ENCODE measurements around the gene HSPA12B. TPM values are rescaled to one million over a fixed set of nuclear protein-coding genes. Genes with fewer than 3 reads are reported as not detected.
A peak's percentile ranks its signal among the peaks of the same experiment; 100 is the strongest.

The HSPA12B gene
- total and polyA plus RNA-seq, 2 donors (not counting 3 experiments of a cell fraction or from before 2014, with no cell fraction given), result 3.7 to 6.6 TPM

DNA sequence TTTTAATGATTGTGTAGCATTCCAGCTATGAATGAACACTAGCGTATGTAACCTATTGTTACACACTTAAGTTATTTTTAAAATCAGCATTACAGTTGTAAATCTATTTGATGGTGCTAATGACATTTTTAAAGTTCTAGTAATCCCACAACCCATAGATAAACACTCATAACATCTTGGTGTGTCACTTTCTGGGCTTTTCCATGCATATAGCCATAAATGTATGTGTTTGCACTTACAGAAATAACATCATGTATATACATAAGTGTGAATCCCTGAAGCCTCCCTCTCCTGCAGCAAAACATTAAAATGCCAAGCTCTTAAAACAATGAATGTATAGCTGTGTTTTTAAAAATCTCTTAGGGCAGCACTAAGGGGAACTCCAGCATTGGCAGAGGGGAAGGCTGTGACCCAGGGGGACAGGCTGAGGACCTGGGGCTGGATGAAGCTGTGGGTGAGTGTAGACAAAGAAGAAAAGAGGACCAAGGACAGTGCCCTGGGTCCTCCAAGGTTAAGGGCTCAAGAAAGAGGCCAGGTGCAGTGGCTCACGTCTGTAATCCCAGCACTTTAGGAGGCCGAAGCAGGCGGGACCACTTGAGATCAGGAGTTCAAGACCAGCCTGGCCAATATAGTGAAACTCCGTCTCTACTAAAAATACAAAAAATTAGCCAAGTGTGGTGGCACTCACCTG lies 55.0 kb downstream of the HSPA12B start:
- DNase-seq (ENCODE audit: low read depth, low spot score) (no peak), FAIRE-seq (peak; percentile 4)
- CTCF ChIA-PET, result interaction anchor here (1.1 to 7.6 kb wide), 9 partner anchors 8 to 298 kb away, joined by 3 to 214 read pairs (median 12); partner anchors contain the start of genes AP5S1 and CDC25B
- H3K36me3 ChIP-seq (ENCODE audit: control insufficient read depth in 2 of 2, extremely low read depth in 1 of 2, insufficient read depth in 2 of 2, low read length in 2 of 2), result peaks cover 0 to 5% of the 10 kb centered on the region in 2 experiments
- no peaks in the 10 kb centered on the region for H4K20me1 ChIP-seq (replicated peaks; ENCODE audit: control insufficient read depth, extremely low read depth, insufficient read depth, low read length)
- peak overlapping the region in 1 of 3 experiments; percentile 58 for H3K4me3 ChIP-seq (replicated peaks in 1 of 3; ENCODE audit: insufficient read depth in 1 of 3, low read depth in 1 of 3, low read length in 3 of 3)
- H2AFZ ChIP-seq (ENCODE audit: low read depth, low read length), result peak overlapping the region; percentile 5
- no peaks in the 10 kb centered on the region for H3K9me3 ChIP-seq (replicated peaks; ENCODE audit: control insufficient read depth, insufficient read depth, low read length)
- H3K27me3 ChIP-seq (ENCODE audit: control insufficient read depth in 2 of 2, insufficient read depth in 2 of 2, low read length in 2 of 2), result no peaks in the 10 kb centered on the region
- H3K9me1 ChIP-seq (replicated peaks; ENCODE audit: control insufficient read depth, extremely low read depth, insufficient read depth, low read length), result no peaks in the 10 kb centered on the region
- H3K9ac ChIP-seq (replicated peaks; ENCODE audit: extremely low read depth, insufficient read depth, low read length), result no peak overlapping the region
- peaks cover 31% of the 10 kb centered on the region for H3K79me2 ChIP-seq (ENCODE audit: control insufficient read depth, insufficient read depth, low read length)
- POLR2A ChIA-PET, result interaction anchor here (0.5 to 1.0 kb wide), 3 partner anchors 31 to 63 kb away, joined by 3 to 4 read pairs (median 4); partner anchors contain the start of gene AP5S1
- BruUV-seq (replicated peaks), result TSS peak; percentile 59
- TF ChIP-seq JUN (IDR thresholded peaks at IDR 0.05; ENCODE audit: borderline replicate concordance, insufficient read depth, insufficient read length, low read depth) (no peak), EZH2 (IDR thresholded peaks at IDR 0.05; ENCODE audit: borderline replicate concordance, low read depth, low read length, severe bottlenecking) (no peak), GATA2 (IDR thresholded peaks at IDR 0.05; ENCODE audit: insufficient read depth, insufficient read length, low read depth, low read length) (no peak), MYC (IDR thresholded peaks at IDR 0.05; ENCODE audit: low read depth, low read length) (no peak), POLR2A (IDR thresholded peaks at IDR 0.05; ENCODE audit: low read depth, low read length) (no peak), POLR2AphosphoS5 (IDR thresholded peaks at IDR 0.05; ENCODE audit: insufficient read depth, low read depth, low read length) (no peak), FOS (IDR thresholded peaks at IDR 0.05; ENCODE audit: borderline replicate concordance, insufficient read depth, low read length) (no peak)
- TF ChIP-seq, protein P1, sequence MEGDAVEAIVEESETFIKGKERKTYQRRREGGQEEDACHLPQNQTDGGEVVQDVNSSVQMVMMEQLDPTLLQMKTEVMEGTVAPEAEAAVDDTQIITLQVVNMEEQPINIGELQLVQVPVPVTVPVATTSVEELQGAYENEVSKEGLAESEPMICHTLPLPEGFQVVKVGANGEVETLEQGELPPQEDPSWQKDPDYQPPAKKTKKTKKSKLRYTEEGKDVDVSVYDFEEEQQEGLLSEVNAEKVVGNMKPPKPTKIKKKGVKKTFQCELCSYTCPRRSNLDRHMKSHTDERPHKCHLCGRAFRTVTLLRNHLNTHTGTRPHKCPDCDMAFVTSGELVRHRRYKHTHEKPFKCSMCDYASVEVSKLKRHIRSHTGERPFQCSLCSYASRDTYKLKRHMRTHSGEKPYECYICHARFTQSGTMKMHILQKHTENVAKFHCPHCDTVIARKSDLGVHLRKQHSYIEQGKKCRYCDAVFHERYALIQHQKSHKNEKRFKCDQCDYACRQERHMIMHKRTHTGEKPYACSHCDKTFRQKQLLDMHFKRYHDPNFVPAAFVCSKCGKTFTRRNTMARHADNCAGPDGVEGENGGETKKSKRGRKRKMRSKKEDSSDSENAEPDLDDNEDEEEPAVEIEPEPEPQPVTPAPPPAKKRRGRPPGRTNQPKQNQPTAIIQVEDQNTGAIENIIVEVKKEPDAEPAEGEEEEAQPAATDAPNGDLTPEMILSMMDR (IDR thresholded peaks at IDR 0.05; ENCODE audit: extremely low read depth in 1 of 2, insufficient read depth in 1 of 2, low read depth in 1 of 2, low read length in 2 of 2), result no peak
- TF ChIP-seq, protein P2, sequence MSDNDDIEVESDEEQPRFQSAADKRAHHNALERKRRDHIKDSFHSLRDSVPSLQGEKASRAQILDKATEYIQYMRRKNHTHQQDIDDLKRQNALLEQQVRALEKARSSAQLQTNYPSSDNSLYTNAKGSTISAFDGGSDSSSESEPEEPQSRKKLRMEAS (IDR thresholded peaks at IDR 0.05; ENCODE audit: insufficient read depth, insufficient read length), result no peak
- H3K27ac ChIP-seq (ENCODE audit: insufficient read depth, low read depth, low read length), result no peak overlapping the region
- H3K4me2 ChIP-seq (ENCODE audit: insufficient read depth, low read length), result peak overlapping the region; percentile 76
- dilution Hi-C loops (cut with MboI; ENCODE audit: extremely low pct_ligation_motif_present, low sequenced_read_pairs), result no loop called here
- intact Hi-C loops (cut with micrococcal nuclease), result loop anchor here (1.0 kb wide), 1 partner anchor 298 kb away; no protein-coding TSS in a partner anchor
- peaks cover 18% of the 10 kb centered on the region for H3K4me1 ChIP-seq (ENCODE audit: control insufficient read depth, extremely low read depth, insufficient read depth, low read length)
